K562 (cell line): ENCODE data around the gene GPX5. TPM values are rescaled to one million over a fixed set of nuclear protein-coding genes. Genes with fewer than 3 reads are reported as not detected.

Source experiments
- DIDO1 ChIP-seq: fragments of 450-650 bp; IDR thresholded peaks from 2 replicates; pipeline ENCODE4 v1.6.1; 2016; ENCODE audit warnings: low read depth, missing biosample characterization, missing genetic modification characterization
- FOXK2 ChIP-seq, 2 experiments: fragments of 450-650 bp; IDR thresholded peaks in 1 of 2; conservative IDR thresholded peaks in 1 of 2; 2 replicates each; pipeline ENCODE4 v1.6.1; 2016; ENCODE audit warnings: low read depth in 2 of 2, mild to moderate bottlenecking in 1 of 2
- FOXP4 ChIP-seq: sonication (generic); formaldehyde crosslinking; IDR thresholded peaks from 2 replicates; pipeline ENCODE4 v1.8.0; 2022; ENCODE audit warnings: mild to moderate bottlenecking, missing genetic modification reagents, borderline replicate concordance
- GABPA ChIP-seq: fragments of 200-800 bp; sonication (Bioruptor generic); conservative IDR thresholded peaks from 2 replicates; pipeline ENCODE4 v1.6.1; 2016; ENCODE audit warnings: low read depth, missing genetic modification characterization, missing compliant biosample characterization
- KLF10 ChIP-seq: fragments of 250-450 bp; sonication (Bioruptor Pico); IDR thresholded peaks from 2 replicates; pipeline ENCODE4 v1.6.1; 2021; ENCODE audit warnings: matching md5 sums
- NKRF ChIP-seq: fragments of 450-650 bp; IDR thresholded peaks from 2 replicates; pipeline ENCODE4 v1.6.1; 2016; ENCODE audit warnings: borderline replicate concordance
- NR2C1 ChIP-seq, 2 experiments: fragments of 450-650 bp; IDR thresholded peaks; 2 replicates each; pipeline ENCODE4 v1.6.1; 2017; ENCODE audit warnings: mild to moderate bottlenecking in 2 of 2, antibody characterized with exemption in 1 of 2, inconsistent platforms in 1 of 2, missing compliant biosample characterization in 1 of 2, missing genetic modification characterization in 1 of 2
- SOX6 ChIP-seq: fragments of 450-650 bp; IDR thresholded peaks from 2 replicates; pipeline ENCODE4 v1.6.1; 2014; ENCODE audit warnings: mild to moderate bottlenecking
- STAG1 ChIP-seq: sonication (generic); formaldehyde crosslinking; IDR thresholded peaks from 2 replicates; pipeline ENCODE4 v1.5.0; 2020; ENCODE audit warnings: missing genetic modification reagents, borderline replicate concordance
- STAT5A ChIP-seq: IDR thresholded peaks from 2 replicates; pipeline ENCODE4 v1.6.1; 2012; ENCODE audit warnings: low read length, inconsistent platforms, borderline replicate concordance
- THRB ChIP-seq: fragments of 450-650 bp; formaldehyde crosslinking; conservative IDR thresholded peaks from 2 replicates; pipeline ENCODE4 v1.4.0; 2022; ENCODE audit warnings: mild to moderate bottlenecking, missing genetic modification characterization
- ZFX ChIP-seq: sonication (generic); formaldehyde crosslinking; IDR thresholded peaks from 2 replicates; pipeline ENCODE4 v1.8.0; 2022; ENCODE audit warnings: mild to moderate bottlenecking, missing genetic modification reagents, moderate library complexity
- polyA plus RNA-seq, 8 experiments: library from polyadenylated mRNA; depleted of rRNA in 4 of 8; stranded (reverse) in 5 of 8; unstranded in 3 of 8; fragments of >200 nt; fragmentation: Nextera tagmentation in 2 of 8; fragmentation: Illumina TruSeq in 1 of 8; extraction: Ambion mirVana in 2 of 8; extraction: Trizol in 1 of 8; gene quantifications; 2 replicates each; pipeline versions ENCODE4 v1.2.1 to v1.2.3, GENCODE V29; 2011 to 2014; ENCODE audit warnings: inconsistent platforms in 1 of 8, missing spikeins in 1 of 8
- total RNA-seq, 7 experiments: library from RNA; depleted of rRNA in 6 of 7; stranded (reverse); fragments of >200 nt in 6 of 7; fragmentation: Illumina TruSeq in 2 of 7; extraction: Trizol in 2 of 7; gene quantifications; 2 replicates each; pipeline versions ENCODE4 v1.2.1 to v1.2.3, GENCODE V29; 2011 to 2021; ENCODE audit warnings: low replicate concordance in 1 of 7
- TF ChIP-seq, protein P1 (sequence below), 2 experiments: fragments of 450-650 bp; IDR thresholded peaks; 2 replicates each; pipeline ENCODE4 v1.6.1; 2018; ENCODE audit warnings: mild to moderate bottlenecking in 2 of 2, low read depth in 1 of 2; ENCODE audit not compliant: partially characterized antibody in 2 of 2
- TF ChIP-seq, protein P2 (sequence below), 3 experiments: fragments of 200-800 bp in 1 of 3; sonication (Bioruptor generic) in 1 of 3; sonication (generic) in 1 of 3; formaldehyde crosslinking in 1 of 3; IDR thresholded peaks; 2 replicates each; pipeline versions ENCODE4 v1.6.1 to v1.8.0; 2016 to 2022; ENCODE audit warnings: mild to moderate bottlenecking in 2 of 3, missing compliant biosample characterization in 2 of 3, missing genetic modification characterization in 2 of 3, missing genetic modification reagents in 1 of 3

The GPX5 gene
- total and polyA plus RNA-seq, 9 of the 15 experiments (the other 6 are each of a cell fraction or from before 2014, with no cell fraction given), result 0.07 to 0.18 (median 0.15) TPM; not detected in 6

DNA sequence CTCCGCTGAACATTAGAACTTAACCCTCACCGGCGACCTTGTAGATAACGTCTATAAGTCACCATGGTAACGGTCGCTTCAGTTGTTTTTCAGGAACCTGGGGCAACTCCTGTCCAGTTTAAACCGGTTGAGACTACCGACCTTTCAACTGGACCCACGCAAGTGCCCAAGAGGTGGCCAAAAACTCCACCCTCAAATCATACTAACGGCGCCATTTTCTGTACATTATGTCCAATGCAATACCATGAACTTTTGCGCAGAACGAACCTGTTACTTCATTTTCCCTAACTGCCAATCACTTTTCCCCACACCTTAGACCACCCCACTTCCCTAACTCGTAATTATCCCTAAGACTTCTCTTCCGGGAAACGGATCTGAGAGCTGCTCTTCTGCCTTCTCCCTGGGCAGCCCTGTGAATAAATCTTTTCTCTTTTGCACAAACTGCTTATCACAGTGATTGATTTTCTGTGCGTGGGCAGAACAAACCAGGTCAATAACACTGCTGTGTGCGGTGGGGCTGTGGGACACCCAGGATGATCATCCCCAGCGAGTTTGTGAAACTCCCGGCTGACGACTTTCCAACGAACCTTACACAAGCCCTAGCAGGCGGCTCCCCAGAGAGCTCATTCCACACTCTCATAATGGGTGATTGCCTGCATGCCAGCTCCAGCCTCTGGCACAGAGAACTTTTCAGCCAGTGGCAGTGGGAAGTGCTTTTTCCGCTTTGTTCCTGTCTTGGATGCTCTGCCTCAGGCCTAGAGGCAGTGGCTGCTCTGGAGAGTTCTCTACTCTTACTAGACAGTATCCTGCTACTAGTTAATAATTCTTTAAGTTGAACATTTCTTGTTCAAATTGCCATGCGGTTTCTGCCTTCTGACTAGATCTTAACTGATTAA is 28.6 kb downstream of the GPX5 start (continued):
- TF ChIP-seq, protein P1, sequence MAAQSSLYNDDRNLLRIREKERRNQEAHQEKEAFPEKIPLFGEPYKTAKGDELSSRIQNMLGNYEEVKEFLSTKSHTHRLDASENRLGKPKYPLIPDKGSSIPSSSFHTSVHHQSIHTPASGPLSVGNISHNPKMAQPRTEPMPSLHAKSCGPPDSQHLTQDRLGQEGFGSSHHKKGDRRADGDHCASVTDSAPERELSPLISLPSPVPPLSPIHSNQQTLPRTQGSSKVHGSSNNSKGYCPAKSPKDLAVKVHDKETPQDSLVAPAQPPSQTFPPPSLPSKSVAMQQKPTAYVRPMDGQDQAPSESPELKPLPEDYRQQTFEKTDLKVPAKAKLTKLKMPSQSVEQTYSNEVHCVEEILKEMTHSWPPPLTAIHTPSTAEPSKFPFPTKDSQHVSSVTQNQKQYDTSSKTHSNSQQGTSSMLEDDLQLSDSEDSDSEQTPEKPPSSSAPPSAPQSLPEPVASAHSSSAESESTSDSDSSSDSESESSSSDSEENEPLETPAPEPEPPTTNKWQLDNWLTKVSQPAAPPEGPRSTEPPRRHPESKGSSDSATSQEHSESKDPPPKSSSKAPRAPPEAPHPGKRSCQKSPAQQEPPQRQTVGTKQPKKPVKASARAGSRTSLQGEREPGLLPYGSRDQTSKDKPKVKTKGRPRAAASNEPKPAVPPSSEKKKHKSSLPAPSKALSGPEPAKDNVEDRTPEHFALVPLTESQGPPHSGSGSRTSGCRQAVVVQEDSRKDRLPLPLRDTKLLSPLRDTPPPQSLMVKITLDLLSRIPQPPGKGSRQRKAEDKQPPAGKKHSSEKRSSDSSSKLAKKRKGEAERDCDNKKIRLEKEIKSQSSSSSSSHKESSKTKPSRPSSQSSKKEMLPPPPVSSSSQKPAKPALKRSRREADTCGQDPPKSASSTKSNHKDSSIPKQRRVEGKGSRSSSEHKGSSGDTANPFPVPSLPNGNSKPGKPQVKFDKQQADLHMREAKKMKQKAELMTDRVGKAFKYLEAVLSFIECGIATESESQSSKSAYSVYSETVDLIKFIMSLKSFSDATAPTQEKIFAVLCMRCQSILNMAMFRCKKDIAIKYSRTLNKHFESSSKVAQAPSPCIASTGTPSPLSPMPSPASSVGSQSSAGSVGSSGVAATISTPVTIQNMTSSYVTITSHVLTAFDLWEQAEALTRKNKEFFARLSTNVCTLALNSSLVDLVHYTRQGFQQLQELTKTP (IDR thresholded peaks at IDR 0.05; ENCODE audit: low read depth in 1 of 2, partially characterized antibody in 2 of 2), result peak; percentile 52 to 59
- TF ChIP-seq DIDO1 (tag) (no peak), GABPA (0 out of 2 replicates have a peak, but pooled peaks have one; percentile 10), STAT5A (no peak), NR2C1 (IDR thresholded peaks at IDR 0.05) (peak; percentile 90), NR2C1 (tag; IDR thresholded peaks at IDR 0.05) (peak; percentile 94), KLF10 (CRISPR knock-in tag) (no peak), SOX6 (no peak), ZFX (peak; percentile 68), NKRF (no peak), FOXP4 (CRISPR knock-in tag) (0 out of 2 replicates have a peak, but pooled peaks have one; percentile 7), THRB (CRISPR knock-in tag) (peak; percentile 96), FOXK2 (conservative IDR thresholded peaks at IDR 0.05 in 1 of 2, IDR thresholded peaks at IDR 0.05 in 1 of 2; ENCODE audit: low read depth in 2 of 2) (peak; percentile 31 to 52; a peak in 3 of 4 replicates), STAG1 (CRISPR knock-in tag) (no peak)
- TF ChIP-seq, protein P2, sequence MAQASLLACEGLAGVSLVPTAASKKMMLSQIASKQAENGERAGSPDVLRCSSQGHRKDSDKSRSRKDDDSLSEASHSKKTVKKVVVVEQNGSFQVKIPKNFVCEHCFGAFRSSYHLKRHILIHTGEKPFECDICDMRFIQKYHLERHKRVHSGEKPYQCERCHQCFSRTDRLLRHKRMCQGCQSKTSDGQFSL (CRISPR knock-in tag; IDR thresholded peaks at IDR 0.05), result no peak
- TF ChIP-seq, protein P2 (tag; IDR thresholded peaks at IDR 0.05), result peak in 1 of 2 experiments; percentile 89; a peak in 2 of 4 replicates
